H1 (cell line): ENCODE data around the gene HTR3D. TPM values are rescaled to one million over a fixed set of nuclear protein-coding genes. Genes with fewer than 3 reads are reported as not detected.

Source experiments
- CTCF ChIA-PET: fragments of 300-600 bp; sonication (Branson Sonifier 250); formaldehyde crosslinking; loops from one replicate; lab custom pipeline; 2021; ENCODE audit not compliant: partially characterized antibody; lab: Charles Lee
- POLR2A ChIA-PET: fragments of 300-600 bp; sonication (Branson Sonifier 250); formaldehyde crosslinking; loops from one replicate; lab custom pipeline; 2021; ENCODE audit warnings: inconsistent platforms; ENCODE audit not compliant: partially characterized antibody; lab: Charles Lee
- DNase-seq, 2 experiments: peaks; one replicate each; pipeline versions ENCODE4 v3.0.0 to v3.0.0-alpha.2; 2010 to 2022; ENCODE audit warnings: low spot score in 2 of 2, low read depth in 1 of 2, mixed read lengths in 1 of 2
- FAIRE-seq: peaks from 2 replicates; lab custom pipeline; 2011; peaks lifted over from hg19 to GRCh38; lab: Jason Lieb, UNC
- H2AFZ ChIP-seq: 2 replicates; pipeline ENCODE4 v1.8.1; 2012; ENCODE audit warnings: low read length, inconsistent platforms
- H2AK5ac ChIP-seq: 2 replicates; pipeline ENCODE4 v1.6.1; 2013; ENCODE audit warnings: low read depth, low read length
- H2BK120ac ChIP-seq: replicated peaks from 2 replicates; pipeline ENCODE3; 2013; ENCODE audit warnings: low read depth, low read length, inconsistent platforms
- H2BK12ac ChIP-seq: 2 replicates; pipeline ENCODE4 v1.6.1; 2013; ENCODE audit warnings: low read depth, low read length
- H2BK15ac ChIP-seq: 2 replicates; pipeline ENCODE4 v1.6.1; 2013; ENCODE audit warnings: low read length
- H2BK20ac ChIP-seq: 2 replicates; pipeline ENCODE4 v1.6.1; 2013; ENCODE audit warnings: low read length
- H2BK5ac ChIP-seq: 2 replicates; pipeline ENCODE4 v1.6.1; 2013; ENCODE audit warnings: low read depth, low read length
- H3K14ac ChIP-seq: 2 replicates; pipeline ENCODE4 v1.6.1; 2013; ENCODE audit warnings: inconsistent platforms; ENCODE audit not compliant: insufficient read length
- H3K18ac ChIP-seq: 2 replicates; pipeline ENCODE4 v1.6.1; 2013; ENCODE audit warnings: low read length; ENCODE audit errors: extremely low read depth
- H3K23ac ChIP-seq: 2 replicates; pipeline ENCODE4 v1.6.1; 2013; ENCODE audit warnings: inconsistent platforms; ENCODE audit not compliant: insufficient read length
- H3K23me2 ChIP-seq: 2 replicates; pipeline ENCODE4 v1.6.1; 2013; ENCODE audit warnings: low read depth, low read length
- H3K27ac ChIP-seq: 2 replicates; pipeline ENCODE4 v1.6.1; 2011; ENCODE audit warnings: low read depth, low read length, inconsistent platforms
- H3K27me3 ChIP-seq, 4 experiments: replicated peaks in 1 of 4; 1 replicate in 1 of 4; 2 replicates in 3 of 4; pipeline versions ENCODE4 v1.6.1 to v1.8.1; 2011 to 2013; ENCODE audit warnings: low read length in 3 of 4, mild to moderate bottlenecking in 3 of 4, inconsistent platforms in 2 of 4, mixed read lengths in 2 of 4, moderate library complexity in 1 of 4; ENCODE audit not compliant: control insufficient read depth in 3 of 4, insufficient read depth in 3 of 4; ENCODE audit errors: extremely low read depth in 1 of 4
- H3K36me3 ChIP-seq, 4 experiments: 2 replicates each; pipeline versions ENCODE4 v1.6.1 to v1.8.1; 2011 to 2013; ENCODE audit warnings: mild to moderate bottlenecking in 4 of 4, low read length in 3 of 4, moderate library complexity in 2 of 4, control low read depth in 1 of 4, inconsistent platforms in 1 of 4; ENCODE audit not compliant: insufficient read depth in 4 of 4, control insufficient read depth in 2 of 4
- H3K4ac ChIP-seq: replicated peaks from 2 replicates; pipeline ENCODE3; 2013; ENCODE audit warnings: low read length, low read depth, mixed read lengths, inconsistent platforms; ENCODE audit not compliant: insufficient read length
- H3K4me1 ChIP-seq, 4 experiments: replicated peaks in 1 of 4; 1 replicate in 1 of 4; 2 replicates in 3 of 4; pipeline versions ENCODE4 v1.6.1 to v1.8.1; 2011 to 2013; ENCODE audit warnings: low read length in 3 of 4, inconsistent platforms in 2 of 4, mixed read lengths in 1 of 4; ENCODE audit not compliant: insufficient read depth in 4 of 4, control insufficient read depth in 3 of 4
- H3K4me2 ChIP-seq, 2 experiments: 2 replicates each; pipeline versions ENCODE4 v1.6.1 to v1.8.1; 2011 to 2013; ENCODE audit warnings: low read depth in 2 of 2, low read length in 2 of 2, control low read depth in 1 of 2, inconsistent platforms in 1 of 2, mild to moderate bottlenecking in 1 of 2; ENCODE audit not compliant: insufficient read depth in 1 of 2
- H3K4me3 ChIP-seq, 4 experiments: fragments of 200-600, 300-600 bp in 1 of 4; sonication (generic), shearing (Covaris generic), sonication (Bioruptor Twin) in 1 of 4; 2 replicates each; pipeline versions ENCODE4 v1.5.1 to v1.8.1; 2011 to 2016; ENCODE audit warnings: low read length in 4 of 4, low read depth in 3 of 4, control low read depth in 2 of 4, inconsistent platforms in 2 of 4, mild to moderate bottlenecking in 2 of 4, mixed read lengths in 1 of 4, moderate library complexity in 1 of 4; ENCODE audit not compliant: insufficient read depth in 2 of 4; ENCODE audit errors: extremely low read depth in 1 of 4
- H3K56ac ChIP-seq: replicated peaks from 2 replicates; pipeline ENCODE3; 2013; ENCODE audit warnings: low read depth, mild to moderate bottlenecking, mixed read lengths, low read length, inconsistent platforms; ENCODE audit not compliant: insufficient read length
- H3K79me1 ChIP-seq: 2 replicates; pipeline ENCODE4 v1.6.1; 2013; ENCODE audit warnings: low read depth, low read length, control low read depth
- H3K79me2 ChIP-seq, 2 experiments: 2 replicates each; pipeline versions ENCODE4 v1.6.1 to v1.8.1; 2012 to 2013; ENCODE audit warnings: low read length in 2 of 2, mild to moderate bottlenecking in 2 of 2, inconsistent platforms in 1 of 2; ENCODE audit not compliant: insufficient read depth in 2 of 2, control insufficient read depth in 1 of 2
- H3K9ac ChIP-seq, 4 experiments: replicated peaks in 1 of 4; 1 replicate in 1 of 4; 2 replicates in 3 of 4; pipeline versions ENCODE4 v1.6.1 to v1.8.1; 2011 to 2013; ENCODE audit warnings: low read depth in 3 of 4, low read length in 3 of 4, control low read depth in 2 of 4, mild to moderate bottlenecking in 2 of 4, moderate library complexity in 2 of 4, inconsistent platforms in 1 of 4; ENCODE audit errors: extremely low read depth in 1 of 4
- H3K9me3 ChIP-seq, 2 experiments: 2 replicates each; pipeline versions ENCODE4 v1.6.1 to v1.8.1; 2012 to 2013; ENCODE audit warnings: mild to moderate bottlenecking in 2 of 2, moderate library complexity in 2 of 2, control low read depth in 1 of 2, inconsistent platforms in 1 of 2, low read depth in 1 of 2, low read length in 1 of 2, mixed read lengths in 1 of 2; ENCODE audit not compliant: insufficient read depth in 2 of 2
- H4K20me1 ChIP-seq, 2 experiments: replicated peaks in 1 of 2; 2 replicates each; pipeline versions ENCODE3 to v1.8.1; 2011 to 2013; ENCODE audit warnings: inconsistent platforms in 2 of 2, low read length in 2 of 2, mild to moderate bottlenecking in 1 of 2; ENCODE audit not compliant: insufficient read depth in 2 of 2, control insufficient read depth in 1 of 2
- H4K5ac ChIP-seq: 2 replicates; pipeline ENCODE4 v1.6.1; 2013; ENCODE audit warnings: low read length, low read depth, mixed read lengths, inconsistent platforms; ENCODE audit not compliant: insufficient read length
- H4K8ac ChIP-seq: 2 replicates; pipeline ENCODE4 v1.8.0; 2013; ENCODE audit warnings: mild to moderate bottlenecking, moderate library complexity, low read length, inconsistent platforms; ENCODE audit not compliant: insufficient read depth; ENCODE audit errors: extremely low read depth
- H4K91ac ChIP-seq: replicated peaks from 2 replicates; pipeline ENCODE3; 2013; ENCODE audit warnings: low read length, mixed read lengths, inconsistent platforms; ENCODE audit not compliant: insufficient read length
- CTBP2 ChIP-seq: IDR thresholded peaks from 2 replicates; pipeline ENCODE4 v1.7.0; 2011; ENCODE audit warnings: borderline replicate concordance, mild to moderate bottlenecking, moderate library complexity, mixed read lengths, low read length; ENCODE audit not compliant: insufficient read depth, insufficient read length
- WGBS, 2 experiments: shearing (Covaris generic) in 1 of 2; methylation state at CpG; one replicate each; pipeline versions ENCODE4 v1.1.6 to v1.1.7; 2013 to 2015; ENCODE audit warnings: low lambda C conversion rate in 2 of 2, mixed read lengths in 2 of 2, inconsistent platforms in 1 of 2, low coverage in 1 of 2, missing lambda C conversion rate in 1 of 2; ENCODE audit not compliant: insufficient replicate concordance in 2 of 2, insufficient coverage in 1 of 2, insufficient read length in 1 of 2; ENCODE audit errors: extremely low coverage in 1 of 2, missing lambda C conversion rate in 1 of 2; 5-methylcytosine and 5-hydroxymethylcytosine counted together
- long read RNA-seq, 2 experiments: library from RNA in 1 of 2; library from capped mRNA in 1 of 2; stranded (forward); transcript quantifications; one replicate each; pipeline ENCODE4 v2.0.0, GENCODE V29; 2021; ENCODE audit warnings: inconsistent platforms in 1 of 2
- polyA minus RNA-seq, 3 experiments: library from RNA; depleted of rRNA, polyadenylated mRNA; stranded (reverse); fragments of >200 nt; gene quantifications; 1 replicate in 2 of 3; 2 replicates in 1 of 3; pipeline ENCODE4 v1.2.3, GENCODE V29; 2011
- polyA plus RNA-seq, 7 experiments: library from polyadenylated mRNA; depleted of rRNA in 3 of 7; stranded (reverse) in 5 of 7; unstranded in 2 of 7; fragments of >200 nt in 5 of 7; fragments of 200-250 nt in 2 of 7; gene quantifications; 1 replicate in 5 of 7; 2 replicates in 1 of 7; 4 replicates in 1 of 7; pipeline versions ENCODE4 v1.2.1 to v1.2.3, GENCODE V29; 2011 to 2013; ENCODE audit warnings: missing spikeins in 2 of 7, mixed read lengths in 2 of 7
- total RNA-seq: library from RNA; stranded (reverse); fragmentation: NEBNext Ultra II Directional; extraction: Animal tissue kit (Norgen Biotek cat#: 25700); gene quantifications from 2 replicates; pipeline ENCODE4 v1.2.1, GENCODE V29; 2021

The HTR3D gene
- total RNA-seq (not detected in 2 replicates), polyA plus RNA-seq (2011; rRNA removed) (not detected in 2 replicates), polyA minus RNA-seq (2011; rRNA and poly(A)+ RNA removed) (not detected in 2 replicates)
- not detected for polyA plus RNA-seq (2011; cell fraction: cytosol; rRNA removed)
- polyA plus RNA-seq (2011; cell fraction: nucleus; rRNA removed), result not detected
- not detected in 4 replicates for polyA plus RNA-seq (2012, experiment 1 of 2)
- polyA plus RNA-seq (2012, experiment 2 of 2), result not detected
- not detected for polyA plus RNA-seq (2013, experiment 1 of 2)
- not detected for polyA plus RNA-seq (2013, experiment 2 of 2)
- not detected for polyA minus RNA-seq (2011; cell fraction: cytosol; rRNA and poly(A)+ RNA removed)
- not detected for polyA minus RNA-seq (2011; cell fraction: nucleus; rRNA and poly(A)+ RNA removed)
- long read RNA-seq, experiment 1, result 0 reads
- long read RNA-seq, experiment 2, result 0 reads

GRCh38 chr3:184031187-184031792, at the start of gene HTR3D:
HTR3D (plus strand) TSS chr3:184031742; CDS start chr3:184031742, 0 bp downstream.
- FAIRE-seq, result no peak
- Histone ChIP-seq H3K56ac (no peak within 1 kb of the TSS), H3K4me2 (no peak within 1 kb of the TSS), H2AK5ac (no peak within 1 kb of the TSS), H2BK20ac (no peak within 1 kb of the TSS), H3K23ac (no peak within 1 kb of the TSS), H2BK12ac (no peak within 1 kb of the TSS), H3K27ac (no peak within 1 kb of the TSS), H3K4ac (no peak within 1 kb of the TSS), H2BK120ac (no peak within 1 kb of the TSS), H4K5ac (no peak within 1 kb of the TSS), H3K79me2 (no peaks in the 10 kb centered on the region), H3K4me1 (no peaks in the 10 kb centered on the region), H3K4me3 (no peak within 1 kb of the TSS), H2BK15ac (no peak within 1 kb of the TSS), H2AFZ (no peak within 1 kb of the TSS), H3K9me3 (no peaks in the 10 kb centered on the region), H3K79me1 (no peaks in the 10 kb centered on the region), H3K36me3 (no peaks in the 10 kb centered on the region; a peak in 1 of 8 replicates), H3K23me2 (no peaks in the 10 kb centered on the region), H3K9ac (no peak within 1 kb of the TSS), H3K18ac (no peak within 1 kb of the TSS), H4K20me1 (peaks cover 0 to 1% of the 10 kb centered on the region in 2 experiments), H2BK5ac (no peak within 1 kb of the TSS), H4K91ac (no peak within 1 kb of the TSS), H3K14ac (no peak within 1 kb of the TSS), H3K27me3 (no peaks in the 10 kb centered on the region), H4K8ac (no peak within 1 kb of the TSS)
- ChIA-PET POLR2A (no interaction called here), CTCF (no interaction called here)
- DNase-seq, result no peak
- WGBS, 2 experiments, result 86% methylated on average over 4 of the region's 4 CpGs; no CpG with 5 or more reads in 1 of the 2 experiments
- no peak for TF ChIP-seq CTBP2
